ENCODE results near the gene CYP19A1.
"Not testable (repeated sequence)": the region's sequence is repeated elsewhere in the genome, so short reads cannot be mapped to it uniquely, and the experiment has no call there.

The CYP19A1 gene

DNA sequence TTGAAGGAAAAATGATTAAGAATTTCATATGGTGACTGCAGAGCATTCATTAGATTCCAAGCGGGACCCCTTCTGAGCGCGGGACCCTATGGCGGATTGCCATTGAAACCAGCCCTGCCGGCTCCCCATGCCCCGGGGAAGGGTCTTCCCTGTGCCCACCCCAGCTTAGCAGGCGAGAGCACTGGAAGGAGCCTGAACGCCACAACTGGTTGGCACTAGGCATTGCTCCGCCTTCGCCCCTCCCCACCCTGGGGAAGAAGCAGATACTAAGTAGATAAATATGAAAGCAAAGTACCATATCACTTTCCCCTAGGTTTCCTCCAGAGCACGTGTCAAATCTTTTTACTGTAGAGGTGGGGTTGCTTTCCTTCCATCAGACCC, 70.7 kb downstream of the CYP19A1 start:
- DNase-seq (ENCODE audit: low read depth) = peak; percentile 24
- Histone ChIP-seq H3K27me3 (replicated peaks; ENCODE audit: control insufficient read depth, insufficient read depth, low read length) (no peaks in the 10 kb centered on the region), H3K9me3 (ENCODE audit: control insufficient read depth, low read length) (no peaks in the 10 kb centered on the region), H3K36me3 (ENCODE audit: control insufficient read depth, insufficient read depth, low read length, severe bottlenecking) (no peaks in the 10 kb centered on the region), H3K4me3 (ENCODE audit: low read length) (peak overlapping the region; percentile 78), H3K9ac (ENCODE audit: low read length) (peak overlapping the region; percentile 77), H3K4me1 (ENCODE audit: control insufficient read depth, insufficient read depth, low read length) (peaks cover 49% of the 10 kb centered on the region)

DNA sequence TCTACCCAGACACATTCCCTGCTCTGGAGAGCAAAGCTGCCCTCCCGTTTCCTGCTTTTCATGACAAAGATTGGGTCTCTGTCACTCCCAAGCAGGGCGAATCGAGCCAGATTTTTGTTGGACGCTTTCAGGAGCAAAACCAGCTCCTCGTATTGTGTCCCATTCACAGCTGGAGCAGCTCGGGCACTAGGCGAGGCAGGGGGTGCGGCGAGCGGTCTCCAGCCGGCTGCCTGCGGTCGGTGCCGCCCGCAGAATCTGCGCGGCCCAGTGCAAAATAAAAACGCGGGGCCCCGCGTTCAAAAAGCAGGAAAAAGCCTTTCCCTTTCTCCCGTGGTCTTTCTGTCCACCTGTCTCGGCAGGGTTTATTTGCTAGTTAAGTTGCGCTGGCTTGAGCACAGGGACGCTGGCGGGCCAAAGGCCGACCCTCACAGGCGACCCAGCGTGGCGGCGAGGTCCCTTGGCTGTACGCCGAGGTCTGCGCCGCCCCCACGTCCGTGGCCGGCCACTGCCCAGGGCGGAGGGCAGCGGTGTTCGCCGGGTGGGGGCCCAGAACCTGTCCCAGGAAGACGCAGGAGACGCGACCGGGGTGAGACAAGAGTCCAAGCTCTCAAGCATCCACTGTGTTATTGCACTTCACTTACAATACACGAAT, 71.2 kb downstream of the CYP19A1 start:
- Histone ChIP-seq H3K4me1 (ENCODE audit: control insufficient read depth, insufficient read depth, low read length) (peaks cover 49% of the 10 kb centered on the region), H3K9me3 (ENCODE audit: control insufficient read depth, low read length) (peaks cover 5% of the 10 kb centered on the region), H3K36me3 (ENCODE audit: control insufficient read depth, insufficient read depth, low read length, severe bottlenecking) (no peaks in the 10 kb centered on the region), H3K4me3 (ENCODE audit: low read length) (peak overlapping the region; percentile 78), H3K9ac (ENCODE audit: low read length) (peak overlapping the region; percentile 77), H3K27me3 (replicated peaks; ENCODE audit: control insufficient read depth, insufficient read depth, low read length) (no peaks in the 10 kb centered on the region)
- DNase-seq (ENCODE audit: low read depth) = peak; percentile 49

DNA sequence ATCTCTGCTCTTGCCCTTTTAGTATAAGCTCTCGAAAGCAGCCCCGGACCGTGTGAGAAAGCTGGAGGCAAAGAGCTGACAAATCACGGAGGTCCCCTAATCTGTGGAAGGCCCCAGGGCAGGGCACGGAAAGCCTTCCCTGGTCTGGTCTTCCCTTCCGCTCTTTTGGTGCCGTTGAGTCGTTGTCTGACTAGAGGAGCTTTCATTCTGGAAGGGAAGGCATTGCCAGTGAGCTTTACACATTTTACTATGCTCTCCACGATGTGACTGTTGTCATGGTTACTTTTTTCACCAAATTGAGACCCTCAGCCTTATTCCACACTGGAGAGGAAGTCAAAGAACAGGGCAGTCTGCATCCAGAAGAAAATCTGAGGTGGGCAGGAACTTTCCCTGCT, 71.7 kb downstream of the CYP19A1 start:
- no peaks in the 10 kb centered on the region for H3K36me3 ChIP-seq (ENCODE audit: control insufficient read depth, insufficient read depth, low read length, severe bottlenecking)
- no peaks in the 10 kb centered on the region for H3K27me3 ChIP-seq (replicated peaks; ENCODE audit: control insufficient read depth, insufficient read depth, low read length)
- peaks cover 5% of the 10 kb centered on the region for H3K9me3 ChIP-seq (ENCODE audit: control insufficient read depth, low read length)
- peak overlapping the region; percentile 78 for H3K4me3 ChIP-seq (ENCODE audit: low read length)
- peak; percentile 35 for DNase-seq (ENCODE audit: low read depth)
- peak overlapping the region; percentile 77 for H3K9ac ChIP-seq (ENCODE audit: low read length)
- peaks cover 49% of the 10 kb centered on the region for H3K4me1 ChIP-seq (ENCODE audit: control insufficient read depth, insufficient read depth, low read length)

DNA sequence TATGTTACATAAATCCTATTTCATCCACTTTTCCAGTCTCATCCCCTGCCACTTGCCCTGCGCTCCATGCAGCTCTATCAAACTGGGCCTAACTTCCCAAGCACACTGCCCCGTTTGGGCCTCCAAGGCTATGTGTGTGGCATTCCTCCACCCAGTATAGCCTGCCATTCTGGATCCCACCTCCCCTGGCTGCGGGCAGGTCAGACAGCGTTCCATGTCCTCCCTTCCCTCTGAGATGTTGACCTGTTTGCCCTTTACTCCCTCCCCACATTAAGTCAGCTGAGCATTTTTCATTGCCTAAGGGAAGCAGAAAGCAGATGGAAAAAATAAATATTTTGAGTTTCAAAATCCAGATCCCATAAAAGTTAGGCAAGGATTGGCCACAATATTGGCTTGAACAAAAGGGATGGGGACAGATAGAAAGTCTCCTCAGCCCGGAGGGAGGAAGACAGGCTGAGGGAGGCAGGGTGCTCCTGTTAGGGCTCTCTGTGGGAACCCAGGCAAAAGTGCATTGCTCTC, 73.3 kb downstream of the CYP19A1 start:
- DNase-seq (ENCODE audit: low read depth) = no peak
- Histone ChIP-seq H3K4me1 (ENCODE audit: control insufficient read depth, insufficient read depth, low read length) (peaks cover 56% of the 10 kb centered on the region), H3K27me3 (replicated peaks; ENCODE audit: control insufficient read depth, insufficient read depth, low read length) (no peaks in the 10 kb centered on the region), H3K9me3 (ENCODE audit: control insufficient read depth, low read length) (peaks cover 5% of the 10 kb centered on the region), H3K4me3 (ENCODE audit: low read length) (no peak overlapping the region), H3K9ac (ENCODE audit: low read length) (peak overlapping the region; percentile 77), H3K36me3 (ENCODE audit: control insufficient read depth, insufficient read depth, low read length, severe bottlenecking) (no peaks in the 10 kb centered on the region)

DNA sequence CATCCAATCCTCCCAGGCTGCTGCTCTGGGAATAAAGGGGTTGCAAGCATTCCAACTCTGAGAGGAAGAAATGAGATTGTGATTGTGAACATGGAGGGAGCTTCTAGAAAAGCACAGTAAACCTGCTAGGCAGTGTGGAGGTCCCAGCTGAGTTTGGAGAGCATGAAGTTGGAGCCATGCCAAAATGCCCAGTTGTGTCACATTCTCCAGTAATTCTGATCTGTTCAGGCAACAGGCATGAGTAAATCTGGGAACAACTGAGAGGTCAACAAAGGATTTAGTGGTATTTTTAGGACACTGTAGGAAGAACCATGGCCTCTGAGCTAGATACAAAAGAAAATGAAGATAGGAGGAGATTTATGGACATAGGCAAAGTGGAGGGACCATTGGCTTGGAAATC, 74.7 kb downstream of the CYP19A1 start:
- peak overlapping the region; percentile 1 for H3K4me3 ChIP-seq (ENCODE audit: low read length)

DNA sequence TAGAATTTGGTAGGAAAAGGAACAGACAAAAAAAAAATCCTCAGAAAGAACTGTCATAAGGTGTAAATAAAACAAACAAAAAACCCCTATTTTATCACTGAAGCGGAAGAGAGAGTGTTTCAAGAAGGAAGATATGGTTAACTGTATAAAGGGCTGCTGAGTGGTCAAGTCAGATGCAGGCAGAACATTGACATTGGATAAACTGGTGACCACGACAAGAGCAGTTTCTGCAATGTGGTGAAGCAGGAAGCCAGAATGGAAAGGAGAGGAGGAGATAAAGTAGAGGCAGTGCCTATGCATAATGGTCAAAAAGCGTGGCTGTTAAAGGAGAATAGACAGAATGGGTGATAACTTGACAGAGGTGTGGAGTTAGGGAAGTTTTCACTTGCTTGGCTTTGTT, 75.3 kb downstream of the CYP19A1 start:
- no peaks in the 10 kb centered on the region for H3K27me3 ChIP-seq (replicated peaks; ENCODE audit: control insufficient read depth, insufficient read depth, low read length)
- no peak for DNase-seq (ENCODE audit: low read depth)
- H3K4me3 ChIP-seq (ENCODE audit: low read length) = no peak overlapping the region
- H3K9me3 ChIP-seq (ENCODE audit: control insufficient read depth, low read length) = peaks cover 5% of the 10 kb centered on the region
- no peaks in the 10 kb centered on the region for H3K36me3 ChIP-seq (ENCODE audit: control insufficient read depth, insufficient read depth, low read length, severe bottlenecking)
- peaks cover 63% of the 10 kb centered on the region for H3K4me1 ChIP-seq (ENCODE audit: control insufficient read depth, insufficient read depth, low read length)
- H3K9ac ChIP-seq (ENCODE audit: low read length) = no peak overlapping the region

More for the DNA sequence above, 74.7 kb downstream of the CYP19A1 start:
- Histone ChIP-seq H3K27me3 (replicated peaks; ENCODE audit: control insufficient read depth, insufficient read depth, low read length) (no peaks in the 10 kb centered on the region), H3K9ac (ENCODE audit: low read length) (no peak overlapping the region), H3K36me3 (ENCODE audit: control insufficient read depth, insufficient read depth, low read length, severe bottlenecking) (no peaks in the 10 kb centered on the region), H3K9me3 (ENCODE audit: control insufficient read depth, low read length) (peaks cover 5% of the 10 kb centered on the region), H3K4me1 (ENCODE audit: control insufficient read depth, insufficient read depth, low read length) (peaks cover 63% of the 10 kb centered on the region)
- DNase-seq (ENCODE audit: low read depth) = no peak

DNA sequence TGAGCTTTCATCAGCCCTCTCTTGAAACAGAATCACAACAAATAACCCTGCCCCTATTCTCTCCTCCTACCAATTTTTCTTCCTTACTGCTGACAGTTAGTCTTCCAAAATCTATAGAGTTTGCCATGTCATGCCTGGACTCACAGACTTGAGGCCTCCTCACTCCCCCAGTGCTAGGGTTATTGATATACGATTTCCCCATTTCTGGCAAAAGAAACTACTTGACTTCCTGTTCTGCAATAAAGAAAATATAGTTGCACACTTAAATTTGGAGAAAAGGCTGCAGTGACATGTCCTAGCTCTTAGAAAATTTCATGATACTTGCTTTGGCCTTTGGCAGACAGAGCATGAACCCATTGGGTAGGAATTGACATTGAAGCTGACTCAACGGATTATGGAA, 75.9 kb downstream of the CYP19A1 start:
- no peak for DNase-seq (ENCODE audit: low read depth)
- H3K27me3 ChIP-seq (replicated peaks; ENCODE audit: control insufficient read depth, insufficient read depth, low read length) = no peaks in the 10 kb centered on the region

DNA sequence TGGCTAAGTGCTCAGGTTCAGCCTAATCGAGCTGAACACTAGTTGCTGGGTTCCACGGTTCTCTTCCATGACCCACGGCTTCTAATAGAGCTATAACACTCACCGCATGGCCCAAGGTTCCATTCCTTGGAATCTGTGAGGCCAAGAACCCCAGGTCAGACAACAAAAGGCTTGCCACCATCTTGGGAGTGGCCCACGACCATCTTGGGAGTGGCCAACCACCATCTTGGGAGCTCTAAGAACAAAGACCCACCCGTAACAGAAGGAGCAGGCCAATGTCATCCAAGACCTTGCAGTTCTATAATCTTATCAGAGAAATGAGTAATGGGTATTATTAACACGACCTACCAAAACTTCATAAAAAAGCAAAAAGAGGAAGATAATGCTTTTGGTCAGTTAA, 77.3 kb downstream of the CYP19A1 start:
- not testable (repeated sequence) for DNase-seq (ENCODE audit: low read depth); H3K4me3 ChIP-seq (ENCODE audit: low read length); H3K9me3 ChIP-seq (ENCODE audit: control insufficient read depth, low read length); H3K27me3 ChIP-seq (replicated peaks; ENCODE audit: control insufficient read depth, insufficient read depth, low read length); H3K9ac ChIP-seq (ENCODE audit: low read length); H3K36me3 ChIP-seq (ENCODE audit: control insufficient read depth, insufficient read depth, low read length, severe bottlenecking)
- H3K4me1 ChIP-seq (ENCODE audit: control insufficient read depth, insufficient read depth, low read length) = peaks cover 45% of the 10 kb centered on the region

More for the DNA sequence above, 75.9 kb downstream of the CYP19A1 start:
- Histone ChIP-seq H3K9me3 (ENCODE audit: control insufficient read depth, low read length) (peaks cover 5% of the 10 kb centered on the region), H3K4me1 (ENCODE audit: control insufficient read depth, insufficient read depth, low read length) (peaks cover 58% of the 10 kb centered on the region), H3K9ac (ENCODE audit: low read length) (no peak overlapping the region), H3K4me3 (ENCODE audit: low read length) (no peak overlapping the region), H3K36me3 (ENCODE audit: control insufficient read depth, insufficient read depth, low read length, severe bottlenecking) (no peaks in the 10 kb centered on the region)

DNA sequence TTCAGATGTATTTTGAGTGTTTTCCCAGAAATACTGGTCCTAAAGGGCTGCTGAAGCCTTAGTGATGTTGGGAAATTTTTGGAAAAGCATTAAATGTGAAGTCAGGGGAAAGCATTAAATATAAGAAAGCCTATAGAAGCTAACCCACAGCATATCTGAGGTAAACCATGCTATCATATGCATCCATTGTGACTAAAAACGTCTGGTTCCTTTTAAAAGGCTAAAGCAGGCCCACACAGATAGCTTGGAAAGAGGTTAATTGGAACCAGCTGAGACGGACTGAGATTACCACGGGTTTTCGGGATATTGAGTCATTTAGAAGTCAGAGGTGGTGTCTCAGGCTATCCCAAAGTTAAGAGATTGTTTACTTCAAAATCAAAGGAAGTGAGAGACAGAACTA, 78.2 kb downstream of the CYP19A1 start:
- no peak overlapping the region for H3K4me3 ChIP-seq (ENCODE audit: low read length)
- no peaks in the 10 kb centered on the region for H3K27me3 ChIP-seq (replicated peaks; ENCODE audit: control insufficient read depth, insufficient read depth, low read length)
- H3K36me3 ChIP-seq (ENCODE audit: control insufficient read depth, insufficient read depth, low read length, severe bottlenecking) = no peaks in the 10 kb centered on the region
- no peak overlapping the region for H3K9ac ChIP-seq (ENCODE audit: low read length)
- DNase-seq (ENCODE audit: low read depth) = peak; percentile 61
- peaks cover 36% of the 10 kb centered on the region for H3K4me1 ChIP-seq (ENCODE audit: control insufficient read depth, insufficient read depth, low read length)
- H3K9me3 ChIP-seq (ENCODE audit: control insufficient read depth, low read length) = peaks cover 5% of the 10 kb centered on the region

DNA sequence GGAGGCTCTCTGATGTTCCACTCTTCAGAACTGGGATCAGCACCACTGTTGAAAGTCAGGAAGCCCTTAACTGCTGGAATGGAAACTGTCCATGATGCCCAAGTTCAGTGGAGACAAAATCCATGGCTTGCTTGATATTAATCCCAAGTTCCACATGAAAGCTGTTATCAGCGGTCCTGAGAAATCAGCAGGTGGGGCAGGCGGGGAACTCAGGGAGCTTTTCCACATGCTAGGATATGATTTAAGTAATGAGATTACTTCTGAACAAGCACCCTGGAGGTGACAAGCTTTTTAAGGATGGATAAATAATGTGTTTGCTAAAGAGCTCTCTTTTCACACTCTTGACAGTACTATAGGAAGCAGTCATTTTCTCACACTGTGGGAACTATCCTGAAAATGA, 82.9 kb downstream of the CYP19A1 start:
- DNase-seq (ENCODE audit: low read depth) = no peak
- H3K36me3 ChIP-seq (ENCODE audit: control insufficient read depth, insufficient read depth, low read length, severe bottlenecking) = no peaks in the 10 kb centered on the region
- H3K4me1 ChIP-seq (ENCODE audit: control insufficient read depth, insufficient read depth, low read length) = peaks cover 18% of the 10 kb centered on the region
- H3K27me3 ChIP-seq (replicated peaks; ENCODE audit: control insufficient read depth, insufficient read depth, low read length) = no peaks in the 10 kb centered on the region
- H3K9ac ChIP-seq (ENCODE audit: low read length) = no peak overlapping the region
- H3K4me3 ChIP-seq (ENCODE audit: low read length) = no peak overlapping the region
- no peaks in the 10 kb centered on the region for H3K9me3 ChIP-seq (ENCODE audit: control insufficient read depth, low read length)

DNA sequence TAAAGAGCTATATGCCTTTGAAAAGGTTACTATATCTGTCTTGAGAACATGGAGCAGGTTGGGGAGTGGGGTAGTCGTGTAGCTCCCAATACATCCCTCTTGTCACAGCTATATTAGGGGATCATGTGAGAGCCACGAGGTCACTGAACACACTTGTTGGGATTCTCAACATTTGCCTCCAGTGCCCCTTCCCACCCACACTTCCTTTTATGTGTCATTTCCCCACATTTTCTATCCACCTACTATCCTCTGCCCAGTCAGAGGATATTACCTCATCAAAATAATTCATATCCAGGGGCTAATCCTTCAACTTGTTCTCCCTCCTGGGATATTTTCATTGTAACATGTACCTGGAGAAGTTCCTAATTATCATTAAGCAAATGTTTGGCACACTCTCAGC, 85.0 kb downstream of the CYP19A1 start:
- Histone ChIP-seq H3K27me3 (replicated peaks; ENCODE audit: control insufficient read depth, insufficient read depth, low read length) (no peaks in the 10 kb centered on the region), H3K4me3 (ENCODE audit: low read length) (no peak overlapping the region), H3K9me3 (ENCODE audit: control insufficient read depth, low read length) (no peaks in the 10 kb centered on the region)

DNA sequence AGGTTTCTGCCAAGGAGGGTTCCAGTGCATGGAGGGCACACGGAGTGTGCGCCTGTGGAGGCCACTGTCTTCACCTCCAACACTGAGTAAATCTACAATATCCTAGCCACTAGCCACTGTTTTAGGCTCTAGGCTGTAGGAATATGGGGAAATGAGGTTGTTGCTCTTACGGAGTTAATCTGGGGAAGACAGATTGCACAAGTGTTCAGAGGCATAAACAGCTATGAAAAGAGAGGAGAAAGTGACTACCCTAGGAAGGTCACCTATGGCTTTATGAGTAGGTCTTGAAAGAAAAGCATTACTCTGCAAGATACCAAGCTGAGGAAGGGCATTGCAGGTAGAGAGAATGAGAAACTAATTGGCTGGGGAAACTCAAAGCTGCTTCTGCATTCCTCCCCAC, 85.7 kb downstream of the CYP19A1 start:
- no peak for DNase-seq (ENCODE audit: low read depth)
- Histone ChIP-seq H3K9me3 (ENCODE audit: control insufficient read depth, low read length) (no peaks in the 10 kb centered on the region), H3K9ac (ENCODE audit: low read length) (no peak overlapping the region), H3K27me3 (replicated peaks; ENCODE audit: control insufficient read depth, insufficient read depth, low read length) (no peaks in the 10 kb centered on the region), H3K36me3 (ENCODE audit: control insufficient read depth, insufficient read depth, low read length, severe bottlenecking) (no peaks in the 10 kb centered on the region), H3K4me1 (ENCODE audit: control insufficient read depth, insufficient read depth, low read length) (peaks cover 7% of the 10 kb centered on the region), H3K4me3 (ENCODE audit: low read length) (no peak overlapping the region)

More for the DNA sequence above, 85.0 kb downstream of the CYP19A1 start:
- Histone ChIP-seq H3K9ac (ENCODE audit: low read length) (no peak overlapping the region), H3K36me3 (ENCODE audit: control insufficient read depth, insufficient read depth, low read length, severe bottlenecking) (no peaks in the 10 kb centered on the region), H3K4me1 (ENCODE audit: control insufficient read depth, insufficient read depth, low read length) (peaks cover 7% of the 10 kb centered on the region)
- no peak for DNase-seq (ENCODE audit: low read depth)
